Measurements from ENCODE around the gene CAPRIN1.

DNA sequence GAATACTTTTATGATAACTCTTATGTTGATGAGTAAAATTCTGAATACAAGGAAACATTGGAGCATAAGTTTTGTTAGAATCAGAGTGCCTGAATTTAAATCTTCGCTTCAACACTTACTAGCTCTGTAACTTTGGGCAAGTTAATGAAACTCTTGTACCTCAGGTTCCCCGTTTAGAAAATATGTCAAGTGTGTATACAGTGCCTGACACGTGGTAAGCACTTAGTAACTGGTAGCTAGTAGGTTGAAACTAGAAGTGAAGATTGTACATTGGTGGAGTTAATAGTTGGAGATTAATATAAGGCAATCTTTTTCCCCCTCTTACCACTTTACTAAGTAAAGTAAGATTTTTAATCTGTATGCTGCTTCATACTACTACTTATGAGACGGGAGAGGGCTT, 29.1 kb downstream of the CAPRIN1 start:
- TF ChIP-seq POLR2A (IDR thresholded peaks at IDR 0.05; ENCODE audit: low read length) (no peak), GATA1 (IDR thresholded peaks at IDR 0.05; ENCODE audit: low read depth, low read length) (no peak)

All from erythroblast (primary cell).